SH-SY5Y (cell line): ENCODE data around the gene CDC42SE2.

ENCODE experiments used
- GATA2 ChIP-seq: IDR thresholded peaks from 2 replicates; pipeline ENCODE4 v1.6.1; 2011; ENCODE audit warnings: mild to moderate bottlenecking, low read depth, low read length
- GATA3 ChIP-seq: IDR thresholded peaks from 2 replicates; pipeline ENCODE4 v1.6.1; 2011; ENCODE audit warnings: low read depth, mild to moderate bottlenecking, low read length, moderate library complexity

CDC42SE2 gene

GRCh38 chr5:131316822-131317221 is 53.0 kb downstream of the CDC42SE2 start:
- TF ChIP-seq GATA2 (no peak), GATA3 (no peak)

- TF ChIP-seq GATA2: no peak
- TF ChIP-seq GATA3: no peak
Observed at GRCh38 chr5:131318455-131318854, 54.6 kb downstream of the CDC42SE2 start.

- TF ChIP-seq GATA3 (no peak), GATA2 (no peak)
Observed at GRCh38 chr5:131321066-131321465, 57.2 kb downstream of the CDC42SE2 start.

- TF ChIP-seq GATA2 (no peak), GATA3 (no peak)
Observed at GRCh38 chr5:131322926-131323325, 59.1 kb downstream of the CDC42SE2 start.

- TF ChIP-seq GATA2 (no peak), GATA3 (no peak)
Observed at GRCh38 chr5:131323378-131323777, 59.5 kb downstream of the CDC42SE2 start.

GRCh38 chr5:131324303-131324702 is 60.5 kb downstream of the CDC42SE2 start:
- no peak for TF ChIP-seq GATA3
- TF ChIP-seq GATA2: no peak

GRCh38 chr5:131328536-131329285 is 64.9 kb downstream of the CDC42SE2 start:
- TF ChIP-seq GATA2: no peak
- no peak for TF ChIP-seq GATA3

- TF ChIP-seq GATA2: no peak
- TF ChIP-seq GATA3: no peak
Observed at GRCh38 chr5:131329286-131329560, 65.4 kb downstream of the CDC42SE2 start.

GRCh38 chr5:131330031-131330430 is 66.2 kb downstream of the CDC42SE2 start:
- no peak for TF ChIP-seq GATA2

GRCh38 chr5:131338051-131338453 is 74.2 kb downstream of the CDC42SE2 start:
- TF ChIP-seq GATA2 (no peak), GATA3 (no peak)

GRCh38 chr5:131353991-131354390 is 90.1 kb downstream of the CDC42SE2 start:
- TF ChIP-seq GATA2 (no peak), GATA3 (no peak)

- no peak for TF ChIP-seq GATA2
Observed at GRCh38 chr5:131355971-131356528, 92.2 kb downstream of the CDC42SE2 start.

- no peak for TF ChIP-seq GATA3
- no peak for TF ChIP-seq GATA2
Observed at GRCh38 chr5:131356619-131357018, 92.8 kb downstream of the CDC42SE2 start.

GRCh38 chr5:131357739-131358561 is 94.1 kb downstream of the CDC42SE2 start:
- TF ChIP-seq GATA2 (no peak), GATA3 (no peak)
